Suppressor macrophage treated with lipopolysaccharide for 4 hours (primary cell): ENCODE results near the gene PSMB11.
"Not testable (repeated sequence)": the region's sequence is repeated elsewhere in the genome, so short reads cannot be mapped to it uniquely, and the experiment has no call there.

ENCODE experiments used
- DNase-seq: peaks from one replicate; pipeline ENCODE4 v3.0.0-alpha.2; 2020

The PSMB11 gene

GRCh38 chr14:23042162-23042965 is at the start of gene PSMB11:
Gene PSMB11, plus strand, starts transcription at chr14:23042212. Its CDS starts 14 bp downstream, at chr14:23042226.
- no peak for DNase-seq

GRCh38 chr14:22993517-22993916 is 48.5 kb upstream of the PSMB11 start:
- no peak for DNase-seq

GRCh38 chr14:22994762-22995275 is 47.2 kb upstream of the PSMB11 start:
- peak; percentile 37 for DNase-seq

GRCh38 chr14:22995889-22996625 is 46.0 kb upstream of the PSMB11 start:
- DNase-seq: no peak

GRCh38 chr14:22996768-22997654 is 45.0 kb upstream of the PSMB11 start:
- no peak for DNase-seq

GRCh38 chr14:22997676-22998323 is 44.2 kb upstream of the PSMB11 start:
- no peak for DNase-seq

GRCh38 chr14:22998329-22999012 is 43.5 kb upstream of the PSMB11 start:
- DNase-seq: no peak

GRCh38 chr14:23000860-23001259 is 41.2 kb upstream of the PSMB11 start:
- DNase-seq: no peak

- no peak for DNase-seq
These were observed 39.4 kb upstream of the PSMB11 start for GRCh38 chr14:23002592-23002991.

- DNase-seq: not testable (repeated sequence)
These were observed 37.7 kb upstream of the PSMB11 start for GRCh38 chr14:23004274-23004673.

GRCh38 chr14:23005451-23006187 is 36.4 kb upstream of the PSMB11 start:
- peak; percentile 33 for DNase-seq

- DNase-seq: no peak
These were observed 35.9 kb upstream of the PSMB11 start for GRCh38 chr14:23006188-23006534.

- peak; percentile 97 for DNase-seq
These were observed 35.2 kb upstream of the PSMB11 start for GRCh38 chr14:23006544-23007419.

GRCh38 chr14:23008831-23009230 is 33.2 kb upstream of the PSMB11 start:
- peak; percentile 10 for DNase-seq

- DNase-seq: no peak
These were observed 32.5 kb upstream of the PSMB11 start for GRCh38 chr14:23009483-23009938.

GRCh38 chr14:23009939-23010726 is 31.9 kb upstream of the PSMB11 start, which contains the start of gene C14orf93:
Gene C14orf93, minus strand, starts transcription at chr14:23010143. Its CDS starts 11,120 bp downstream, at chr14:22999023.
- peak; percentile 80 for DNase-seq

GRCh38 chr14:23013054-23013748 is 28.8 kb upstream of the PSMB11 start:
- no peak for DNase-seq

- not testable (repeated sequence) for DNase-seq
These were observed 28.3 kb upstream of the PSMB11 start for GRCh38 chr14:23013749-23014054.
